CD4-positive, alpha-beta memory T cell (primary cell): ENCODE data around the gene MAP4K4. TPM values are rescaled to one million over a fixed set of nuclear protein-coding genes. Genes with fewer than 3 reads are reported as not detected.

Source experiments
- CTCF ChIA-PET: fragments of 350-600 bp; sonication (Branson Sonifier 250); formaldehyde crosslinking; loops from one replicate; lab custom pipeline; 2021; ENCODE audit warnings: inconsistent platforms; ENCODE audit not compliant: partially characterized antibody; lab: Charles Lee
- POLR2A ChIA-PET: fragments of 350-600 bp; sonication (Branson Sonifier 250); formaldehyde crosslinking; loops from one replicate; lab custom pipeline; 2021; ENCODE audit not compliant: partially characterized antibody; lab: Charles Lee
- DNase-seq, 5 donors: peaks; one replicate each; pipeline versions ENCODE4 v3.0.0 to v3.0.0-alpha.2; 2020 to 2022; ENCODE audit warnings: mixed read lengths in 1 of 5
- H3K27ac ChIP-seq: one replicate; pipeline ENCODE4 v1.7.0; 2013; ENCODE audit warnings: low read depth, low read length
- H3K27me3 ChIP-seq: 2 replicates; pipeline ENCODE4 v1.7.0; 2013; ENCODE audit warnings: mild to moderate bottlenecking, low read length, moderate library complexity; ENCODE audit not compliant: insufficient read depth
- H3K36me3 ChIP-seq: 2 replicates; pipeline ENCODE4 v1.7.0; 2013; ENCODE audit warnings: mild to moderate bottlenecking, low read length, moderate library complexity; ENCODE audit not compliant: insufficient read depth
- H3K4me1 ChIP-seq: 2 replicates; pipeline ENCODE4 v1.7.0; 2013; ENCODE audit warnings: mild to moderate bottlenecking, low read length, moderate library complexity; ENCODE audit not compliant: insufficient read depth
- H3K4me3 ChIP-seq, 2 donors: one replicate each; pipeline ENCODE4 v1.7.0; 2013; ENCODE audit warnings: low read length in 2 of 2, mild to moderate bottlenecking in 1 of 2
- H3K9me3 ChIP-seq, 2 donors: one replicate each; pipeline ENCODE4 v1.7.0; 2013; ENCODE audit warnings: low read length in 2 of 2, control low read depth in 1 of 2; ENCODE audit not compliant: control insufficient read depth in 1 of 2
- H3K27ac Mint-ChIP-seq, 7 donors: one replicate each; pipeline ENCODE4 v1.8.0; 2020 to 2021; ENCODE audit warnings: mixed read lengths in 7 of 7, mild to moderate bottlenecking in 6 of 7, inconsistent platforms in 3 of 7, moderate library complexity in 3 of 7
- H3K27me3 Mint-ChIP-seq, 2 donors: one replicate each; pipeline ENCODE4 v1.8.0; 2020 to 2021; ENCODE audit warnings: mixed read lengths in 2 of 2
- H3K36me3 Mint-ChIP-seq, 2 donors: one replicate each; pipeline ENCODE4 v1.8.0; 2020 to 2021; ENCODE audit warnings: mixed read lengths in 2 of 2, inconsistent platforms in 1 of 2, mild to moderate bottlenecking in 1 of 2
- H3K4me1 Mint-ChIP-seq, 4 donors: one replicate each; pipeline ENCODE4 v1.8.0; 2020 to 2021; ENCODE audit warnings: mixed read lengths in 4 of 4, mild to moderate bottlenecking in 1 of 4
- H3K4me3 Mint-ChIP-seq, 8 donors: one replicate each; pipeline ENCODE4 v1.8.0; 2020 to 2021; ENCODE audit warnings: mixed read lengths in 8 of 8, mild to moderate bottlenecking in 7 of 8, moderate library complexity in 6 of 8, inconsistent platforms in 3 of 8
- H3K9me3 Mint-ChIP-seq, 8 donors: one replicate each; pipeline ENCODE4 v1.8.0; 2020 to 2021; ENCODE audit warnings: mixed read lengths in 8 of 8, mild to moderate bottlenecking in 5 of 8, inconsistent platforms in 3 of 8, moderate library complexity in 1 of 8
- intact Hi-C: fragments of 100-400 bp; cut with micrococcal nuclease; formaldehyde crosslinking; loops from one replicate; pipeline ENCODE4 v1.15.1; 2023
- polyA plus RNA-seq, 2 donors: library from polyadenylated mRNA; unstranded; fragments of 300-500 nt; fragmentation: Illumina TruSeq; gene quantifications; one replicate each; pipeline ENCODE4 v1.2.3, GENCODE V29; 2021
- total RNA-seq, 2 experiments: library from RNA; stranded (reverse); gene quantifications; one replicate each; pipeline ENCODE4 v1.2.3, GENCODE V29; 2021

The MAP4K4 gene
- 100 to 1,000 TPM; 105 to 114 TPM for total RNA-seq
- polyA plus RNA-seq: 10 to 100 TPM in 1 of 2 donors, 1 to 10 TPM in 1; 2.4 to 18.9 TPM

- Histone ChIP-seq H3K4me3 (peak within 1 kb of the TSS; percentile 66 to 86), H3K4me1 (peaks cover 44% of the 10 kb centered on the region), H3K27me3 (no peaks in the 10 kb centered on the region), H3K9me3 (no peaks in the 10 kb centered on the region), H3K36me3 (no peaks in the 10 kb centered on the region), H3K27ac (peak within 1 kb of the TSS; percentile 66)
- Mint-ChIP-seq H3K36me3 (peaks cover 4 to 10% of the 10 kb centered on the region in 2 donors), H3K9me3 (peaks cover 0 to 3% (median 0%) of the 10 kb centered on the region in 8 donors), H3K4me3 (peak within 1 kb of the TSS; percentile 92 to 96 (median 94)), H3K27ac (peak within 1 kb of the TSS; percentile 89 to 98 (median 95)), H3K4me1 (peaks cover 14 to 30% (median 20%) of the 10 kb centered on the region in 4 donors), H3K27me3 (no peaks in the 10 kb centered on the region)
- DNase-seq: peak; percentile 65 to 85 (median 69)
- intact Hi-C loops: loop anchor here (1.0 to 5.0 kb wide), 7 partner anchors 9 to 391 kb away; no protein-coding TSS in a partner anchor
- CTCF ChIA-PET: interaction anchor here (0.9 to 3.2 kb wide), 10 partner anchors 12 to 278 kb away, joined by 3 to 18 read pairs (median 4); partner anchors contain the start of gene RFX8
- POLR2A ChIA-PET: interaction anchor here (0.5 to 6.4 kb wide), 21 partner anchors 8 to 389 kb away, joined by 3 to 171 read pairs (median 4); partner anchors contain the start of genes RFX8 and RNF149
These were observed at the start of gene MAP4K4 for GRCh38 chr2:101697124-101698013. TSS of gene MAP4K4 (plus strand) at chr2:101697707. CDS start at chr2:101698081, 374 bp downstream.

DNA sequence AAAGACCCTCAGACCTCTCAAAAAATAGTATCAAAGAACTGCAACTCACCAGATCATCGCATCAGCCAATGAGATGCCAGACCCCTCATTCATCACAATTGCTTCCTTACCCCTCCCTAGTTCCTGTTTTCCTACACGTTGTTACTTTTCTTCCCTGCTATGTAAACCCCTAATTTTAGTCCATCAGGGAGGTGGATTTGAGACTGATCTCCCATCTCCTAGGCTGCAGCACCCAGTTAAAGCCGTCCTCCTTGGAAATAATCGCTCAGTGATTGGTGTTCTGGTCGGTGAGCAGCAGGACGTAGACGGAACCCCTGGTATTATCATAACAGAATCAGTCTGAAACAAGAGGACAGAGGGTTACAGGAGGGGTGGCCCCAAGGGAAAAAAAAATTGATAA, 44.0 kb upstream of the MAP4K4 start:
- CTCF ChIA-PET: interaction anchor here (0.6 to 1.6 kb wide), 2 partner anchors 178 to 184 kb away, joined by 3 to 4 read pairs; no protein-coding TSS in a partner anchor
- H3K9me3 ChIP-seq: no peaks in the 10 kb centered on the region
- Mint-ChIP-seq H3K9me3 (peaks cover 0 to 4% (median 0%) of the 10 kb centered on the region in 8 donors), H3K27ac (peak overlapping the region in 4 of 7 donors; percentile 1 to 59 (median 28)), H3K4me3 (no peak overlapping the region), H3K36me3 (no peaks in the 10 kb centered on the region), H3K4me1 (peaks cover 14 to 32% (median 20%) of the 10 kb centered on the region in 4 donors), H3K27me3 (no peaks in the 10 kb centered on the region)
- H3K27me3 ChIP-seq: no peaks in the 10 kb centered on the region
- no peak overlapping the region for H3K27ac ChIP-seq
- H3K4me1 ChIP-seq: peaks cover 23% of the 10 kb centered on the region
- no peak for DNase-seq
- intact Hi-C loops: loop anchor here (5.0 kb wide), 4 partner anchors 44 to 179 kb away; partner anchors contain the start of gene MAP4K4
- no peaks in the 10 kb centered on the region for H3K36me3 ChIP-seq
- no peak overlapping the region for H3K4me3 ChIP-seq
- POLR2A ChIA-PET: no interaction called here

- Mint-ChIP-seq H3K36me3 (no peaks in the 10 kb centered on the region), H3K4me3 (no peak overlapping the region), H3K9me3 (peaks cover 0 to 4% (median 0%) of the 10 kb centered on the region in 8 donors), H3K27me3 (no peaks in the 10 kb centered on the region), H3K27ac (no peak overlapping the region), H3K4me1 (peaks cover 11 to 24% (median 15%) of the 10 kb centered on the region in 4 donors)
- Histone ChIP-seq H3K4me3 (no peak overlapping the region), H3K4me1 (peaks cover 19% of the 10 kb centered on the region), H3K27me3 (no peaks in the 10 kb centered on the region), H3K27ac (no peak overlapping the region), H3K9me3 (no peaks in the 10 kb centered on the region), H3K36me3 (no peaks in the 10 kb centered on the region)
- intact Hi-C loops: no loop called here
- ChIA-PET POLR2A (no interaction called here), CTCF (interaction anchor here (0.9 kb wide), 1 partner anchor 172 kb away, joined by 3 read pairs; no protein-coding TSS in a partner anchor)
- DNase-seq: no peak
These were observed 41.6 kb upstream of the MAP4K4 start for GRCh38 chr2:101655702-101656422.

DNA sequence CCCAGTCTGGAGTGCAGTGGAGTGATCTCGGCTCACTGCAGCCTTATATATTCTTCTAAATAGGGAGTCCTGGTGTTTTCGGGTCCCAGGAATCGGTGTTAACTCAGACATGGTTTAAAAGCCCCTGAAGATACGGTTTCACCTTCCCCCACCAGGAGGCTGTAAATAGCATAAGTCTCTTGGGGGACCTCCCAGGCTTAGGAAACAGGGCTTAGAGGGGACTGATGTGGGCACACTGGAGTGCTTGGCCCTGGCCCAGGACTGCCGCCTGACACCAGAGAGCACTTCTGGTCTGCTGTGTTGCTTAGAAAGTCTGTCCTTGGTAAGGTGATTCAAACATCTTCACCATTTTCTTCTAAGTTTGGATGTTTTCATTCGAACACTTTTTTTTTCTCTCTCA, 39.7 kb upstream of the MAP4K4 start:
- peak overlapping the region in 1 of 8 donors; percentile 51 for H3K4me3 Mint-ChIP-seq
- intact Hi-C loops: no loop called here

DNA sequence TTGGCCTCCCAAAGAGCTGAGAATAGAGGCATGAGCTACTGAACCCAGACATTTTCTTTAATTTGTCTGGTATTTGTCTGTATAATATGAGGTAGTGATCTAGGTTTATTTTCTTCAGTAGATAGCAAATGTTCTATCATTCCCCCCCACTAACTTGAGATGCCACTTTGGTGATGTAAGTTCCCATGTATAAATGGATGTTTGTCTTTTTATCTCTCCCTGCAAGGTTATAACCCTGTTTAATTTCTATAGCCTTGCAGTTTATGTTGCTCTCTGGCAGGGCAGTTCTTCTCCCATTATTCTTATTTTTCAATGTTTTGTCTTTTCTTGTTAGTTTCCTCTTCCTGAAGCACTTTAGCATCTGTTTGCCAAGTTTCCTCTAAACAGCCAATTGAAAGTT, 39.1 kb upstream of the MAP4K4 start:
- DNase-seq: no peak
- Histone ChIP-seq H3K36me3 (no peaks in the 10 kb centered on the region), H3K27me3 (no peaks in the 10 kb centered on the region), H3K27ac (no peak overlapping the region), H3K4me1 (no peaks in the 10 kb centered on the region), H3K4me3 (no peak overlapping the region), H3K9me3 (no peaks in the 10 kb centered on the region)
- intact Hi-C loops: no loop called here
- peak overlapping the region in 1 of 8 donors; percentile 35 for H3K4me3 Mint-ChIP-seq
- H3K4me1 Mint-ChIP-seq: peaks cover 0 to 3% (median under 1%) of the 10 kb centered on the region in 4 donors
- no peaks in the 10 kb centered on the region for H3K36me3 Mint-ChIP-seq
- CTCF ChIA-PET: no interaction called here
- peak overlapping the region in 1 of 7 donors; percentile 68 for H3K27ac Mint-ChIP-seq
- POLR2A ChIA-PET: interaction anchor here (0.7 kb wide), 1 partner anchor 31 kb away, joined by 3 read pairs; no protein-coding TSS in a partner anchor
- H3K27me3 Mint-ChIP-seq: no peaks in the 10 kb centered on the region
- peaks cover 0 to 2% (median 0%) of the 10 kb centered on the region in 8 donors for H3K9me3 Mint-ChIP-seq

More for the DNA sequence above, 39.7 kb upstream of the MAP4K4 start:
- Mint-ChIP-seq H3K36me3 (no peaks in the 10 kb centered on the region), H3K27ac (no peak overlapping the region), H3K9me3 (peaks cover 0 to 4% (median 0%) of the 10 kb centered on the region in 8 donors), H3K4me1 (peaks cover 0 to 5% (median 2%) of the 10 kb centered on the region in 4 donors), H3K27me3 (no peaks in the 10 kb centered on the region)
- POLR2A ChIA-PET: no interaction called here
- no peaks in the 10 kb centered on the region for H3K27me3 ChIP-seq
- H3K27ac ChIP-seq: no peak overlapping the region
- CTCF ChIA-PET: no interaction called here
- no peaks in the 10 kb centered on the region for H3K4me1 ChIP-seq
- DNase-seq: no peak
- H3K9me3 ChIP-seq: no peaks in the 10 kb centered on the region
- H3K4me3 ChIP-seq: no peak overlapping the region
- H3K36me3 ChIP-seq: no peaks in the 10 kb centered on the region

GRCh38 chr2:101665312-101665711, 32.2 kb upstream of the MAP4K4 start:
- no peaks in the 10 kb centered on the region for H3K36me3 ChIP-seq
- H3K27ac Mint-ChIP-seq: no peak overlapping the region
- no peaks in the 10 kb centered on the region for H3K4me1 ChIP-seq
- H3K4me3 ChIP-seq: no peak overlapping the region
- DNase-seq: no peak
- ChIA-PET CTCF (interaction anchor here (1.1 kb wide), 1 partner anchor 323 kb away, joined by 3 read pairs; no protein-coding TSS in a partner anchor), POLR2A (no interaction called here)
- no peaks in the 10 kb centered on the region for H3K9me3 ChIP-seq
- peaks cover 0 to under 1% of the 10 kb centered on the region in 2 donors for H3K36me3 Mint-ChIP-seq
- H3K4me1 Mint-ChIP-seq: no peaks in the 10 kb centered on the region
- H3K4me3 Mint-ChIP-seq: no peak overlapping the region
- H3K27me3 Mint-ChIP-seq: no peaks in the 10 kb centered on the region
- intact Hi-C loops: no loop called here
- no peaks in the 10 kb centered on the region for H3K27me3 ChIP-seq
- H3K9me3 Mint-ChIP-seq: peaks cover 0 to 1% (median under 1%) of the 10 kb centered on the region in 8 donors
- no peak overlapping the region for H3K27ac ChIP-seq
